NCI-H1694 (cell line): Measurements from ENCODE around the gene RBBP5.

Experiments
- DNase-seq: peaks from one replicate; lab custom pipeline; 2025; lab: John Stamatoyannopoulos, UW

RBBP5 gene

GRCh38 chr1:205074084-205074483 lies 47.7 kb downstream of the RBBP5 start:
- no peak for DNase-seq

- DNase-seq: no peak
Measured at GRCh38 chr1:205073511-205073910, 48.3 kb downstream of the RBBP5 start.

DNA sequence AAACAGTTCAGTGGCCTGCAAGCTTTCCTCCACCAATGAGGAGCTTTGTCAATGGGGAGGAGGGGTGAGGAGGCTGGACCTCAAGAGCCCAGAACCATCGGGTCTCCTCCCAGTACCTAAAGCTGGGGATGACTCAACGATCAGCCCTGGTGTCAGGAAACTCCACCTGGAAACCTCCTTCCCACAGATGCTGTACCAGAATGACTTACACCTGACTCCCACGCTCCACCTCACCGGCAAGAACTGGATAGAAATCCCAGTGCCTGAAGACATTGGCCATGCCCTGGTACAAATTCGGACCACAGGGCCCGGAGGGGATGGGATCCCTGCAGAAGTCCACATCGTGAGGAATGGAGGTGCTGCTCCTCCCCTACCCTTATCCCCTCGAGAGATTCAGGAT lies 48.9 kb downstream of the RBBP5 start:
- DNase-seq: no peak

GRCh38 chr1:205072286-205072685 lies 49.5 kb downstream of the RBBP5 start:
- DNase-seq: no peak

DNA sequence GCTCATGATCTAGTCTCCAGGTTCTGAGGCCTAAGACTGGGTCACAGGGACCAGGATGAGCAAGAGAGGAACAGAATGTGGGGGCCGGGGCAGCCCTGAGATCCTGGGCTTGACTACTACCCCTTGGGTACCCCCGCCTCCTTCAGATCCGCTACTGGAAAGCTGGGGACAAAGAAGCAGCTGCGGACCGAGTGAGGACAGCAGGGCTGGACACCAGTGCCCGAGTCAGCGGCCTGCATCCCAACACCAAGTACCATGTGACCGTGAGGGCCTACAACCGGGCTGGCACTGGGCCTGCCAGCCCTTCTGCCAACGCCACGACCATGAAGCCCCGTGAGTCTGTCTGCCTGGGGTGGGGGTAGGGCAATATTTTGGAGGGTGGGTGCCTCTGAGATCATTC lies 50.0 kb downstream of the RBBP5 start:
- DNase-seq: no peak

DNA sequence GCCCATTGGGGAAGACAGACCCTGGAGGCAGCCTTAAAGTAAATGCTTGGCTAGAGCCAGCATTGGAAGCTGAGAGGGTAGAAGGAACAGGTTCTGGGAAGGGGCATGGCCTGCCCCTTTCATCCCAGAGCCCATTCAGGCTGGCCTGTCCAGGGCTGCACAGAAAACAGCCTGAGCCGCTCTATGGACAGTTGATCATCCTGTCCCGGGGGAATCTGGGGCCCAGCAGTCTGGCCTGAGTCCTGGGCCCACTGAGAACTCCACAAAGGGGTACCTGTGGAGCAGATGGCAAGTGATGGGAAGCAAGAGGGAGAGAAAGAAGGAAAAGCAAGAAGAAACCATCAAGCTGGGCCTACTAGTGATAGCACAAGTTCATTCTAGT lies 50.8 kb downstream of the RBBP5 start:
- no peak for DNase-seq

DNA sequence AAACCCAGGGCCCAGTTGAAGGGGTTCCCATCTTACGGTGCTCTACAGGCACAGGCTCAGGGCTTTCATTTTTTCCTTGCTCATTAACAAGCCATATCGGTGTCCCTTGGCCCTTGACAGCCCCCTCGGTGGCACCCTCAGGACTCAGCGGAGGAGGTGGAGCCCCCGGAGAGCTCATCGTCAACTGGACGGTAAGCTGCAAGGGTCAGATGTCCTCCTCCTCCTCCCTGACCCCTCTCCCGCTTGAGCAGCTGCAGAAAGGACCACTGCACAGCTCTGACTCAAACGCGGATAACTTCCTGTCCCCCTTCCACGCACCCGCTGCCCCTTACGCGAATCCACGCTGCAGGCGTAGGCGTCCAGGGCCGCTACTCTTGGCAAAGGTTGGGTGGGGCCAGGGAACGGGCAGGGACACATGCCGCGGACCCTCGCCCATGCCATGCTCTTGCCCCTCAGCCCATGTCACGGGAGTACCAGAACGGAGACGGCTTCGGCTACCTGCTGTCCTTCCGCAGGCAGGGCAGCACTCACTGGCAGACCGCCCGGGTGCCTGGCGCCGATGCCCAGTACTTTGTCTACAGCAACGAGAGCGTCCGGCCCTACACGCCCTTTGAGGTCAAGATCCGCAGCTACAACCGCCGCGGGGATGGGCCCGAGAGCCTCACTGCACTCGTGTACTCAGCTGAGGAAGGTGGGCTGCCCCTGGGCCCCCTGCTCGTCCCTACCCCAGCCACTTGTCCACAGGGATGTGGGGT lies 52.2 kb downstream of the RBBP5 start:
- DNase-seq: no peak

DNA sequence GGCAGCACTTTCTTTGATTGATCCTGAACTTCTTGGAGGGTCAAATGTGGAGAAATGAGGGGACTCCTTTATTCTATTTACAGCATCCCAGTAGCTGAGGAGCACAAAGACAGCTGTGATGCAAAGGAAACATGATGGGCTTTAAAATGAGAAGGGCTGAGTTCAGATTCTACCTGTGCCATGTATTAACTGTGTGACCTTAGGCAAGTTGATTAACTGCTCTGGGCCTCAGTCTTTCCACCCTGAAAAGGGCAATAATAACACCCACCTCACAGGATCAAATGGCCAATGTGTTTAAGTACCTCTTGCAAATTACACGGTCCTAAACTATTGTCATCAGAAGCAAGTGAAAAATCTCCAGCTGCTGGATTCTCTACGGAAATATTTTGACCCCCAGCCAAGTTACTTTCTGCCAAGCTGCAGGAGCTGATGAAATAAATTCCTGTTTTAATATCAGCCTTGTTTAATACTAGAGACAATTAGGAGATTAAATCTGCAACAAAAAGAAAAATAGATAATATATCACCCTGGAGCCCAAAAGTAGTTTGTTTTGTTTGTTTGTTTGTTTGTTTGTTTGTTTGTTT lies 53.2 kb downstream of the RBBP5 start:
- no peak for DNase-seq

DNA sequence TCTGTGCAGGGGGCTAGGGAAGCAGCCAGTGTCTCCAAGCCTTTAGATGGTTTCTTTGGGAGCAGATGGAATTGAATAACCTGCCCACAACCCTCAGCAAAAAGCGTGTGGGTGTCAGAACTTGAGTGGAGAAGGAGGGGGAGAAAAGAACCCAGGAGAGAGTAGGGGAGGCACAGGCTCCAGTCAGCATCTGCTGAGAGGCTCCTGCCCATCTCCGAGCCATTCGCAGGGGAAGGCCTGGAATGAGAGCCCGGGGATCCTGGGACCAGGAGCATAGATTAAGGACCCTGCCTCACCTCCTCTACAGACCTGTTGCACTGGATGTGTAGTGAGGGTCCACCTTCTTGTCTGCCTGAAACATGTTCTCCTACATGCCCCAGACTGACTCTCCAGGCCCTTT lies 53.8 kb downstream of the RBBP5 start:
- DNase-seq: no peak

GRCh38 chr1:205067031-205067430 lies 54.7 kb downstream of the RBBP5 start:
- no peak for DNase-seq

- no peak for DNase-seq
Measured at GRCh38 chr1:205066141-205066818, 55.5 kb downstream of the RBBP5 start.

DNA sequence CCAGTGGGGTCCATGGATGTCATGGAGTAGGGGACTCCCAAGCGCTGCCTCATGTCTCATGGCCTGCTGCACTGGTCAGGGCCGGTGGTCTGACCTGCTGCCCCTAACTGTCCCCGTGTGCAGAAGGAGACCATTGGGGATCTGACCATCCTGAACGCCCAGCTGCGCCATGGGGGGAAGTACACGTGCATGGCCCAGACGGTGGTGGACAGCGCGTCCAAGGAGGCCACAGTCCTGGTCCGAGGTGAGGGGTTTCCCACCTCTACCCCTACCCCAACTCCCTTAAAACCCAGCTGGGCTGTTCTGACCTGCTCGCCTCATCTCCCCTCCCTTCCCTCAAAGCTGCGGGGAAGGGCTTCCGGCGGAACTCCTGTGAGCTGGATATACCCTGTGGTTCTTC lies 56.1 kb downstream of the RBBP5 start:
- no peak for DNase-seq

DNA sequence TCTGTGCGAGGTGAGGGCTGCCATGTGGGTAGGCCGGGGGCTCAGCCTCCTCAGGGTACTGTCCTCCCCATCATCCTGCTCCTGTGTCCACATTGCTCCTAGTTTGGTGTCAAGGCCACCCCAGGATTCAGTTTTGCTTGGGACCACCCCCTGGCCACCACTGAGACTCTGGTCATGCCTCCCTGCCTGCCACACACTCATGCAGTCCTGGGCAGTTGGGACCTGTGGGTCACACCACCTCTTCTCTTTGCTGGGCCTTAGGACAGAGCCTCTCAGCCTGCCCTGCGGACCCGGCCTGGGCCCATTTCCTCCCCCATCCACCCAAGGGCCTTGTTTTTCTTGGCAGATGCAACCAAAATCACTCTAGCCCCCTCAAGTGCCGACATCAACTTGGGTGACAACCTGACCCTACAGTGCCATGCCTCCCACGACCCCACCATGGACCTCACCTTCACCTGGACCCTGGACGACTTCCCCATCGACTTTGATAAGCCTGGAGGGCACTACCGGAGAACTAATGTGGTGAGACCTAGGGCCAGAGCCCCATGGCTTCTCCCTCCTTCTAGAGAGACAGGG lies 56.9 kb downstream of the RBBP5 start:
- no peak for DNase-seq

DNA sequence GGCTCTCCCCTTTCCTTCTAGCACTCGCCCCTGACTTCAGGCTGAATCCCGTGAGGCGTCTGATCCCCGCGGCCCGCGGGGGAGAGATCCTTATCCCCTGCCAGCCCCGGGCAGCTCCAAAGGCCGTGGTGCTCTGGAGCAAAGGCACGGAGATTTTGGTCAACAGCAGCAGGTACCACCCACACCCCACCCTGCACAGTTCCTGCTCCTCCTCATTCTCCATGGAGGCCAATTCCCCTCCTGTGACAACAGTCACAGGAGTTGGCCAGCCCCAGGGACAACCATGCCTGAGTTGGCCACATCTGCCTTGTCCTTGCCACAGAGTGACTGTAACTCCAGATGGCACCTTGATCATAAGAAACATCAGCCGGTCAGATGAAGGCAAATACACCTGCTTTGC lies 57.5 kb downstream of the RBBP5 start:
- no peak for DNase-seq

GRCh38 chr1:205062895-205063294 lies 58.9 kb downstream of the RBBP5 start:
- no peak for DNase-seq

DNA sequence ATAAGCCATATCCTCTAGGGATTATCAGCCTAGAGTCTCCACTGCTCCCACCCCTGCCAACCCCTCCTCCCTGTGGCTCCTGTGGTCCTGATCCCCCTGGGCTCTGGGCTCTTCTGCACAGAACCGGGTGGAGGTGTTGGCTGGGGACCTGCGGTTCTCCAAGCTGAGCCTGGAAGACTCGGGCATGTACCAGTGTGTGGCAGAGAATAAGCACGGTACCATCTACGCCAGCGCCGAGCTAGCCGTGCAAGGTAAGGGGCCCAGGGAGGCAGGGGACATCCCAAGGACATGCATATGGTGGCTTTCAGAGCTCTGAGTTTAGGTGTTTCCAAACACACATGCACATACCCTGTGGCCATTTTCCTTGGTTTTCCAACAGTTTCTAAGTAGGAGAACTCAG lies 59.5 kb downstream of the RBBP5 start:
- no peak for DNase-seq

DNA sequence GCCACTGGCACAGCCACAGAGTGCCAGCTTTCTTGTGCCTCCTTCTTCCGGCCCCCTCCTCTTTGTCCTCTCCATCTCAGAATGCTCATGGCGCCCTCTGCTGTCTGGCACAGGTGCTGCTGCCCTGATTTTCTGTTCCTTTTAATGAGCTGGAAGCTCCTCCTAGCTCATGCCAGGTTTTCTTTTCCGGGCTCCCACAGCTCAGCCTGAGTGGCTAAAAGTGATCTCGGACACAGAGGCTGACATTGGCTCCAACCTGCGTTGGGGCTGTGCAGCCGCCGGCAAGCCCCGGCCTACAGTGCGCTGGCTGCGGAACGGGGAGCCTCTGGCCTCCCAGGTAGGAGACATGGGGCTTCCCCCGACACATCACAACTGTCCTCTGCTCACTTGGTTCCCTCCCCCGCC lies 60.1 kb downstream of the RBBP5 start:
- DNase-seq: peak; percentile 88

DNA sequence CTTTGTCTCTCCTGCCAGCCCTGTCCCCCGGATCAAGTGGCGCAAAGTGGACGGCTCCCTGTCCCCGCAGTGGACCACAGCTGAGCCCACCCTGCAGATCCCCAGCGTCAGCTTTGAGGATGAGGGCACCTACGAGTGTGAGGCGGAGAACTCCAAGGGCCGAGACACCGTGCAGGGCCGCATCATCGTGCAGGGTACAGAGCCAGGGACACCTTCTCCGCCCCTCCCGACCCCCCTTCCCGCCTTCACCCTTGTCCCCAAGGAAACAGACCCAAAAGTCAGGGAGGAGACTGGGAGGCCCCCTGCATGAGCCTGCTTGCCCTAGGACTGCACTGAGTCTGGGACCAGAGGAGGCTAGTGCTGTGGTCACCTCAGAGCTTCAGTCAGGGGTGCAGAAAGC lies 60.6 kb downstream of the RBBP5 start:
- DNase-seq: no peak

GRCh38 chr1:205060746-205061145 lies 61.0 kb downstream of the RBBP5 start:
- DNase-seq: no peak

GRCh38 chr1:205059660-205060059 lies 62.1 kb downstream of the RBBP5 start:
- DNase-seq: no peak

- DNase-seq: no peak
Measured at GRCh38 chr1:205058853-205059252, 62.9 kb downstream of the RBBP5 start.

DNA sequence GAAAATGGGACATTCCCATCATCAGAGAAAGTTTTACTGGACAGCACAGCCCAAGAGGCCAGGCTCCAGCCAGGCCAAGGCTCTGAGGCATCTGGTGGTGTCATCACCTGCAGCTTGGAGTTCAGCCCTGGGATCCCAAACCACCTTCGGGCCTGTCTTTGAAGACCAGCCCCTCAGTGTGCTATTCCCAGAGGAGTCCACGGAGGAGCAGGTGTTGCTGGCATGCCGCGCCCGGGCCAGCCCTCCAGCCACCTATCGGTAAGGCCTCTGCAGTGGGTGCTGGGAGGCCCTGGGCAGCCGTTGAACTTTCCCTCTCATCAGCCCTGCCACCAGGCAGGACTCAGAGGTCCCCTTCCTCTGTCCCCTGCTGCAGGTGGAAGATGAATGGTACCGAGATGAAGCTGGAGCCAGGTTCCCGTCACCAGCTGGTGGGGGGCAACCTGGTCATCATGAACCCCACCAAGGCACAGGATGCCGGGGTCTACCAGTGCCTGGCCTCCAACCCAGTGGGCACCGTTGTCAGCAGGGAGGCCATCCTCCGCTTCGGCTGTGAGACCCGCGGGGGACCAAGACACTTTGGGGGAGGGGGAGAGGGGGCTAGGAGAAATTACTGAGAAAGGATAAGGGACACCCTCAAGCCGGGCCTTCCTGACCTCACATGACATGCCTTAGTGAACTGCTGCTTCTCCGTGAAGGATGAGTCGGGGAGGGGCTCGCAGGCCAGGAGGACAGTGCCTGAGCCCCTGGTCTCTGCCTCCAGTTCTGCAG lies 63.8 kb downstream of the RBBP5 start:
- no peak for DNase-seq
